Pancreas (tissue), 10 donors: Measurements from ENCODE around the gene KCNMA1. TPM values are rescaled to one million over a fixed set of nuclear protein-coding genes. Genes with fewer than 3 reads are reported as not detected.

ENCODE experiments used
- ATAC-seq, 4 donors: fragments of 200-7000 bp; cut with Tn5 transposase; one replicate each; pipeline versions ENCODE4 v1.8.0 to v1.9.1; 2020; ENCODE audit warnings: mild to moderate bottlenecking in 4 of 4, moderate library complexity in 4 of 4
- DNase-seq, 6 donors: peaks; one replicate each; pipeline ENCODE4 v3.0.0-alpha.2; 2020
- FAIRE-seq: peaks from 2 replicates; lab custom pipeline; 2012; peaks lifted over from hg19 to GRCh38; lab: Jason Lieb, UNC
- H3K27ac ChIP-seq, 4 donors: fragments of 200-600 bp; sonication (generic); 1 replicate in 3 of 4; 2 replicates in 1 of 4; pipeline versions ENCODE4 v1.5.0 to v1.8.0; 2020
- H3K27me3 ChIP-seq, 4 donors: fragments of 200-600 bp; one replicate each; pipeline ENCODE4 v1.8.0; 2021
- H3K36me3 ChIP-seq, 3 donors: fragments of 200-600 bp; sonication (generic) in 1 of 3; one replicate each; pipeline versions ENCODE4 v1.5.0 to v1.8.0; 2020 to 2021
- H3K4me1 ChIP-seq, 3 donors: fragments of 200-600 bp; one replicate each; pipeline ENCODE4 v1.8.0; 2021
- H3K4me3 ChIP-seq, 4 donors: fragments of 200-600 bp; sonication (generic) in 2 of 4; one replicate each; pipeline versions ENCODE4 v1.5.0 to v1.8.0; 2020 to 2021
- H3K9me3 ChIP-seq, 4 donors: fragments of 200-600 bp; one replicate each; pipeline ENCODE4 v1.8.0; 2021
- CTCF ChIP-seq, 4 donors: fragments of 200-600 bp; sonication (generic) in 3 of 4; IDR thresholded peaks; one replicate each; pipeline versions ENCODE4 v1.5.0 to v1.8.0; 2021; ENCODE audit warnings: antibody characterized with exemption in 4 of 4
- WGBS, 2 donors: extraction: QIAGEN DNeasy Blood & Tissue Kit; methylation state at CpG; one replicate each; pipeline ENCODE4 v1.1.7; 2013; 5-methylcytosine and 5-hydroxymethylcytosine counted together
- intact Hi-C, 3 donors: fragments of 100-400 bp; cut with DNase I; formaldehyde crosslinking; loops; one replicate each; pipeline versions ENCODE4 v1.11.1 to v1.14.2; 2022
- polyA plus RNA-seq, 2 donors: library from polyadenylated mRNA; stranded (reverse); fragments of 200-250 nt; gene quantifications; one replicate each; pipeline ENCODE4 v1.2.3, GENCODE V29; 2013
- total RNA-seq, 6 donors: library from RNA; stranded (reverse); fragmentation: NEBNext Ultra II Directional in 4 of 6; extraction: Animal tissue kit (Norgen Biotek cat#: 25700) in 4 of 6; gene quantifications; one replicate each; pipeline versions ENCODE4 v1.2.1 to v1.2.4, GENCODE V29; 2021 to 2023
- donor health status: healthy with polysubstance abuse.
- donor health status: DM: no; HTN: no; CAD: no; lungs with moderate emphysema.
- donor health status: DM: no; HTN: no; CAD: no.
- donor health status: control.
- donor health status: control.
- donor health status: Bipolar disorder and iron deficiency.
- donor health status: DM: yes; HTN: yes; CAD: no.
- donor health status: DM: no; HTN: no; CAD: no.
- donor health status: DM: no; HTN: no; CAD: no.
- donor health status: DM: yes; HTN: yes; CAD: no.

The KCNMA1 gene
- total and polyA plus RNA-seq, 8 donors: 3.5 to 19.4 (median 9.3) TPM

- DNase-seq: no peak
- no peaks in the 10 kb centered on the region for H3K36me3 ChIP-seq
- no peaks in the 10 kb centered on the region for H3K9me3 ChIP-seq
- no peaks in the 10 kb centered on the region for H3K27me3 ChIP-seq
- no peak overlapping the region for H3K27ac ChIP-seq
- intact Hi-C loops: no loop called here
- H3K4me1 ChIP-seq: no peaks in the 10 kb centered on the region
- 34 to 37% methylated on average over 6 of the region's 6 CpGs for WGBS, 2 donors
- ATAC-seq: peak in 3 of 4 donors; percentile 64 to 77 (median 72)
- H3K4me3 ChIP-seq: no peak overlapping the region
- no peak for TF ChIP-seq CTCF (IDR thresholded peaks at IDR 0.05)
- FAIRE-seq: no peak
These were observed 104.3 kb downstream of the KCNMA1 start for GRCh38 chr10:77533146-77533886.

DNA sequence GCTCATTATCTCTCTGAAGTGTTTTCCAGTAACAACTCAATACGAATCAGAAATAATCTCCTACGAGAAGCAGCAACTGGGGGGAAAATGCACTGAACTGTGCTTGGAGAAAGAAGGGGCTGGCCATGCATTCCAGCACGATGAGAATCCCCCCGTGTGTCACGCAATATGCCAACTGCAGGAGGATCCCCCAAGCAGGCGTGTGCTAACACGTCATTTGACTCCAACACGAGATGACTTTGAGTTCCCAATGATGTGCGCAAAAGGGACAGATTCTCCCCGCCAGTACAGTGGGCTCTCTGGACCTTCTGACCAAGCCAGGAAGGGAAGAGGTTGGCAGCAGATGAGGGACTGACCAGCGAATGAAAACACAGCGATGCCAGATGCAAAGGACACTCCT lies 105.5 kb downstream of the KCNMA1 start:
- H3K4me1 ChIP-seq: no peaks in the 10 kb centered on the region
- no peak for TF ChIP-seq CTCF (IDR thresholded peaks at IDR 0.05)
- H3K9me3 ChIP-seq: no peaks in the 10 kb centered on the region
- intact Hi-C loops: no loop called here
- DNase-seq: no peak
- H3K36me3 ChIP-seq: no peaks in the 10 kb centered on the region
- 83 to 90% methylated on average over 12 of the region's 12 CpGs for WGBS, 2 donors
- FAIRE-seq: no peak
- no peak overlapping the region for H3K27ac ChIP-seq
- no peak overlapping the region for H3K4me3 ChIP-seq
- no peak for ATAC-seq
- no peaks in the 10 kb centered on the region for H3K27me3 ChIP-seq

GRCh38 chr10:77531441-77532001 lies 106.1 kb downstream of the KCNMA1 start:
- ATAC-seq (peak in 3 of 4 donors; percentile 58 to 65 (median 62)), DNase-seq (peak in 1 of 6 donors; percentile 36)
- WGBS, 2 donors: 65 to 72% methylated on average over 10 of the region's 10 CpGs

GRCh38 chr10:77530011-77530410 lies 107.6 kb downstream of the KCNMA1 start:
- 68 to 75% methylated on average over 3 of the region's 3 CpGs for WGBS, 2 donors
- no peaks in the 10 kb centered on the region for H3K4me1 ChIP-seq
- no peaks in the 10 kb centered on the region for H3K9me3 ChIP-seq
- H3K27me3 ChIP-seq: no peaks in the 10 kb centered on the region
- no peak for ATAC-seq
- H3K4me3 ChIP-seq: no peak overlapping the region
- FAIRE-seq: no peak
- H3K27ac ChIP-seq: no peak overlapping the region
- no peaks in the 10 kb centered on the region for H3K36me3 ChIP-seq
- intact Hi-C loops: no loop called here
- DNase-seq: no peak
- TF ChIP-seq CTCF (IDR thresholded peaks at IDR 0.05): no peak

More at GRCh38 chr10:77531441-77532001, 106.1 kb downstream of the KCNMA1 start:
- Histone ChIP-seq H3K4me3 (no peak overlapping the region), H3K4me1 (no peaks in the 10 kb centered on the region), H3K36me3 (no peaks in the 10 kb centered on the region), H3K27me3 (no peaks in the 10 kb centered on the region), H3K9me3 (no peaks in the 10 kb centered on the region), H3K27ac (peak overlapping the region in 1 of 4 donors; percentile 13)
- no peak for TF ChIP-seq CTCF (IDR thresholded peaks at IDR 0.05)
- no peak for FAIRE-seq
- intact Hi-C loops: no loop called here

DNA sequence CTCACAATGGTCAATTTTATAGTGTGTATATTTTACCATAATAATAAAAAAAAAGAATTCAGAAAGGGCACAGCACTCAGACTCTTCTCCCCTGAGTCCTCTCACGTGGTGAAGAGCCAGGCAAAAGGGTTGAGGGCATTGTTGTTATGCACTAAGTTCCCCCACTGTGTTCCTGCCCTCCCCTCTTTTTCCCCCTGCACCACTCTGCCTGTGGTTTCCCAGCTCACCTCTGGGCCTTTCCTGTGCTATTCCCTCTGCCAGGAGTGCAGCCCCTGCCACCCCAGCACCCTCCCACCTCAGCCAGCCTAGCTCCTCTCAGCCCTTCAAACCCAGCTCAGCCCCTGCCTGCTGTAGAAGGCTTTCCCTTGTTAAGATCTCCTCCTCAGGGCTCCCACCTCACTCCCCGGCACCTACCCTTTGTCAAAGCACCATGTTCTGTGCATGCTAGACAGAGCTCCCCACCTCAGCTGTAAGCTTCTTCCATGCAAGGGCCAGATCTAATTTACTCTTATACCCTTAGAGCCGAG lies 108.5 kb downstream of the KCNMA1 start:
- intact Hi-C loops: no loop called here
- FAIRE-seq (no peak), DNase-seq (no peak)

More for the DNA sequence above, 108.5 kb downstream of the KCNMA1 start:
- ATAC-seq: no peak
- no peak overlapping the region for H3K4me3 ChIP-seq
- no peak overlapping the region for H3K27ac ChIP-seq
- WGBS, 2 donors: 85 to 88% methylated on average over 3 of the region's 3 CpGs
- no peaks in the 10 kb centered on the region for H3K27me3 ChIP-seq
- no peaks in the 10 kb centered on the region for H3K9me3 ChIP-seq
- no peaks in the 10 kb centered on the region for H3K36me3 ChIP-seq
- no peaks in the 10 kb centered on the region for H3K4me1 ChIP-seq
- TF ChIP-seq CTCF (IDR thresholded peaks at IDR 0.05): no peak
